LoVo (cell line): ENCODE results near the gene RTKN2.

Experiments
- DNase-seq: peaks from one replicate; pipeline ENCODE4 v3.0.0-alpha.2; 2016; ENCODE audit warnings: low spot score

Gene RTKN2

GRCh38 chr10:62224606-62225005 is 44.0 kb downstream of the RTKN2 start:
- DNase-seq: no peak

GRCh38 chr10:62217683-62218082 is 51.0 kb downstream of the RTKN2 start:
- no peak for DNase-seq

- DNase-seq: no peak
Observed at GRCh38 chr10:62214364-62214874, 54.2 kb downstream of the RTKN2 start.

- DNase-seq: no peak
Observed at GRCh38 chr10:62205750-62206399, 62.8 kb downstream of the RTKN2 start.

- no peak for DNase-seq
Observed at GRCh38 chr10:62199584-62199983, 69.1 kb downstream of the RTKN2 start.

- no peak for DNase-seq
Observed at GRCh38 chr10:62196528-62196927, 72.1 kb downstream of the RTKN2 start.

GRCh38 chr10:62195675-62195926 is 73.0 kb downstream of the RTKN2 start:
- DNase-seq: no peak

GRCh38 chr10:62194924-62195674 is 73.5 kb downstream of the RTKN2 start:
- DNase-seq: peak; percentile 22

GRCh38 chr10:62193479-62193878 is 75.2 kb downstream of the RTKN2 start:
- no peak for DNase-seq

- no peak for DNase-seq
Observed at GRCh38 chr10:62189131-62189530, 79.5 kb downstream of the RTKN2 start.

GRCh38 chr10:62188021-62188616 is 80.5 kb downstream of the RTKN2 start:
- DNase-seq: no peak

- DNase-seq: no peak
Observed at GRCh38 chr10:62186999-62187675, 81.5 kb downstream of the RTKN2 start.

GRCh38 chr10:62185919-62186692 is 82.5 kb downstream of the RTKN2 start:
- DNase-seq: no peak

GRCh38 chr10:62183857-62184795 is 84.5 kb downstream of the RTKN2 start:
- DNase-seq: no peak

GRCh38 chr10:62183442-62183841 is 85.2 kb downstream of the RTKN2 start:
- DNase-seq: no peak

GRCh38 chr10:62182595-62182994 is 86.0 kb downstream of the RTKN2 start:
- no peak for DNase-seq

- DNase-seq: no peak
Observed at GRCh38 chr10:62182171-62182570, 86.5 kb downstream of the RTKN2 start.

- no peak for DNase-seq
Observed at GRCh38 chr10:62180677-62181076, 88.0 kb downstream of the RTKN2 start.

GRCh38 chr10:62178568-62178967 is 90.1 kb downstream of the RTKN2 start:
- DNase-seq: no peak

GRCh38 chr10:62177111-62177510 is 91.5 kb downstream of the RTKN2 start:
- no peak for DNase-seq

GRCh38 chr10:62175251-62175650 is 93.4 kb downstream of the RTKN2 start:
- no peak for DNase-seq
